CD14-positive monocyte (primary cell): ENCODE results near the gene ACSF3. TPM values are rescaled to one million over a fixed set of nuclear protein-coding genes. Genes with fewer than 3 reads are reported as not detected.

ENCODE experiments used
- DNase-seq, 3 donors: peaks; one replicate each; pipeline ENCODE4 v3.0.0-alpha.2; 2011 to 2022
- H2AFZ ChIP-seq: 2 replicates; pipeline ENCODE4 v1.6.0; 2012; ENCODE audit warnings: mild to moderate bottlenecking, low read depth, low read length, inconsistent platforms; ENCODE audit not compliant: insufficient read depth, poor library complexity, severe bottlenecking
- H3K27ac ChIP-seq, 2 donors: 1 replicate in 1 of 2; 2 replicates in 1 of 2; pipeline ENCODE4 v1.5.1; 2012 to 2013; ENCODE audit warnings: low read length in 2 of 2, control low read depth in 1 of 2, inconsistent platforms in 1 of 2, low read depth in 1 of 2, mild to moderate bottlenecking in 1 of 2
- H3K27me3 ChIP-seq, 2 donors: one replicate each; pipeline versions ENCODE4 v1.6.0 to v1.6.1; 2011 to 2013; ENCODE audit warnings: low read length in 2 of 2; ENCODE audit not compliant: control insufficient read depth in 2 of 2, insufficient read depth in 2 of 2
- H3K36me3 ChIP-seq, 2 donors: replicated peaks in 1 of 2; 1 replicate in 1 of 2; 2 replicates in 1 of 2; pipeline versions ENCODE4 v1.5.1 to v1.6.1; 2012 to 2013; ENCODE audit warnings: low read length in 2 of 2, control low read depth in 1 of 2, inconsistent platforms in 1 of 2, mild to moderate bottlenecking in 1 of 2; ENCODE audit not compliant: insufficient read depth in 2 of 2, control insufficient read depth in 1 of 2
- H3K4me1 ChIP-seq, 2 donors: 1 replicate in 1 of 2; 2 replicates in 1 of 2; pipeline versions ENCODE4 v1.5.1 to v1.6.1; 2012 to 2013; ENCODE audit warnings: low read length in 2 of 2, control low read depth in 1 of 2, inconsistent platforms in 1 of 2, mild to moderate bottlenecking in 1 of 2, moderate library complexity in 1 of 2; ENCODE audit not compliant: insufficient read depth in 2 of 2, control insufficient read depth in 1 of 2
- H3K4me2 ChIP-seq: replicated peaks from 2 replicates; pipeline ENCODE3; 2012; ENCODE audit warnings: low read length, moderate library complexity, mild to moderate bottlenecking; ENCODE audit not compliant: poor library complexity, severe bottlenecking; ENCODE audit errors: extremely low read depth
- H3K4me3 ChIP-seq, 3 experiments: fragments of 200-600 bp in 1 of 3; sonication (generic) in 1 of 3; replicated peaks in 1 of 3; 1 replicate in 2 of 3; 2 replicates in 1 of 3; pipeline ENCODE4 v1.5.1; 2011 to 2013; ENCODE audit warnings: low read length in 3 of 3, mild to moderate bottlenecking in 3 of 3, control low read depth in 2 of 3, low read depth in 2 of 3, inconsistent platforms in 1 of 3, moderate library complexity in 1 of 3
- H3K79me2 ChIP-seq: 2 replicates; pipeline ENCODE4 v1.6.0; 2012; ENCODE audit warnings: mild to moderate bottlenecking, control low read depth, inconsistent platforms, low read length, moderate library complexity; ENCODE audit not compliant: insufficient read depth
- H3K9ac ChIP-seq: 2 replicates; pipeline ENCODE4 v1.6.0; 2017; ENCODE audit warnings: low read length, mild to moderate bottlenecking; ENCODE audit not compliant: insufficient read depth, poor library complexity, severe bottlenecking
- H3K9me3 ChIP-seq, 2 donors: replicated peaks in 1 of 2; 1 replicate in 1 of 2; 2 replicates in 1 of 2; pipeline versions ENCODE4 v1.5.1 to v1.6.1; 2012 to 2013; ENCODE audit warnings: low read length in 2 of 2, control low read depth in 1 of 2; ENCODE audit not compliant: control insufficient read depth in 1 of 2, insufficient read depth in 1 of 2
- H4K20me1 ChIP-seq: 2 replicates; pipeline ENCODE4 v1.6.0; 2012; ENCODE audit warnings: mild to moderate bottlenecking, low read length, control low read depth, moderate library complexity; ENCODE audit not compliant: insufficient read depth
- H3K27ac Mint-ChIP-seq, 7 donors: one replicate each; pipeline ENCODE4 v1.8.0; 2020; ENCODE audit warnings: mild to moderate bottlenecking in 7 of 7, mixed read lengths in 7 of 7, moderate library complexity in 6 of 7, inconsistent platforms in 2 of 7
- H3K27me3 Mint-ChIP-seq, 3 donors: one replicate each; pipeline ENCODE4 v1.8.0; 2021 to 2022; ENCODE audit warnings: low read depth in 3 of 3, mild to moderate bottlenecking in 3 of 3, mixed read lengths in 3 of 3, moderate library complexity in 3 of 3, inconsistent platforms in 1 of 3
- H3K36me3 Mint-ChIP-seq, 2 donors: one replicate each; pipeline ENCODE4 v1.8.0; 2020; ENCODE audit warnings: mixed read lengths in 2 of 2, inconsistent platforms in 1 of 2, mild to moderate bottlenecking in 1 of 2
- H3K4me1 Mint-ChIP-seq: one replicate; pipeline ENCODE4 v1.8.0; 2020; ENCODE audit warnings: mild to moderate bottlenecking, mixed read lengths
- H3K4me3 Mint-ChIP-seq, 2 donors: one replicate each; pipeline ENCODE4 v1.8.0; 2020; ENCODE audit warnings: mild to moderate bottlenecking in 2 of 2, mixed read lengths in 2 of 2, moderate library complexity in 1 of 2
- H3K9me3 Mint-ChIP-seq, 7 donors: one replicate each; pipeline ENCODE4 v1.8.0; 2020 to 2022; ENCODE audit warnings: mixed read lengths in 7 of 7, mild to moderate bottlenecking in 6 of 7, moderate library complexity in 6 of 7, inconsistent platforms in 2 of 7
- WGBS: methylation state at CpG from one replicate; pipeline ENCODE4 v1.1.5; 2013; ENCODE audit warnings: missing lambda C conversion rate; ENCODE audit not compliant: insufficient coverage; 5-methylcytosine and 5-hydroxymethylcytosine counted together
- intact Hi-C, 2 donors: fragments of 100-400 bp; cut with micrococcal nuclease; formaldehyde crosslinking; loops; one replicate each; pipeline versions ENCODE4 v1.15.0 to v1.15.1; 2023
- polyA plus RNA-seq, 3 donors: library from polyadenylated mRNA; depleted of rRNA in 1 of 3; unstranded in 2 of 3; stranded (reverse) in 1 of 3; fragments of 300-500 nt in 2 of 3; fragments of >200 nt in 1 of 3; fragmentation: Illumina TruSeq in 2 of 3; gene quantifications; 1 replicate in 2 of 3; 2 replicates in 1 of 3; pipeline ENCODE4 v1.2.3, GENCODE V29; 2012 to 2021
- TF ChIP-seq, protein P1 (sequence below): fragments of 200-600 bp; IDR thresholded peaks from one replicate; pipeline ENCODE4 v1.8.0; 2022; ENCODE audit warnings: antibody characterized with exemption, mild to moderate bottlenecking

Gene ACSF3
- polyA plus RNA-seq, 3 donors = 23.5 to 26.7 (median 26.4) TPM

DNA sequence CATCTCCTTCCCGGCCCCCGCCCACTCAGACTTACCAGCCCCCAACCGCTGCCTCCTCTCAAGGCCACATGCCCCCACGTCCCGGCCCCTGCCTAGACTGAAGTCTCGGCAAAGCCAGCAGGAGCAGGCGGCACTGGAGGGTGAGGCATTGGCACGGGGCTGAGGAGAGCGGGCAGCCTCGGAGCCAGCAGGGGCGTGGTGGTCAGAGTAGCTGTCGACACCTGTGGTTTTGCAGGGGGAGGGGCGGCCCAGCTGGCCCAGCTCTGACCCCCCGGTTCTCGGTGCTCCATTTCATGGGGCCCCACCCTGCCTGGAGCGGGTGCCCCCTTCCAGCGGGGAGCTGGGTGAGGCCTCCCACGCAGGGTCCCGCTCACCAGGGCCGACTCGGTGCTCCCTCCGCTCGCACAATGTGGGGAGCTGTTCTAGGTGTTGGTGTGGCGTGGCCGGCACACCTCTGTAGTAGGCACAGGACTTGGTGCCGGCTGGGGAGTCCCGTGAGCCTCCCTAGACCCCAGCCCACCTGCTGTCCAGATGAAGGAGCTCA, 82.6 kb downstream of the ACSF3 start:
- no peak for DNase-seq

DNA sequence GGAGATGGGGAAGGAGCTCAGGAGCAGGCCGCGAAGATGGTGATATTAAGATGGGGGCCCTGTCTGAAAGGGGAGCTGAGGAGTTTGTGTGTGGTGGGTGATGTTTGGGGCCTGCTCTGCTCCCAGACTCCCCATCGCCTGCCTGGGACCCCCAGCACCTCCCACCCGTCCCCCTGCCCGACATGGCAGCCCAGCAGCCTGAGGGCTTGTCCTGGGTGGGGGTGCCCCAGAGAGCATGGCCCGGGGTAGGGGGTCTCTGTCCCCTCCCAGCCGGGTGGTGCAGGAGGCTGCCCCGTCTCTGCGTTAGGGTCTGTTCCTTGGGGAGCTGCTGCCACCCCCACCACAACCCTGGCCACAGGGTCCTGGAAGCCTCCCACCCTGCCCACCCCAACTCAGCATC, 83.1 kb downstream of the ACSF3 start:
- H3K36me3 Mint-ChIP-seq = no peaks in the 10 kb centered on the region
- no peak overlapping the region for H3K27ac Mint-ChIP-seq
- WGBS = 95% methylated on average over 4 of the region's 9 CpGs
- Histone ChIP-seq H3K36me3 (no peaks in the 10 kb centered on the region), H3K79me2 (no peaks in the 10 kb centered on the region), H3K4me2 (no peak overlapping the region), H4K20me1 (no peaks in the 10 kb centered on the region), H3K4me1 (peaks cover 2 to 3% of the 10 kb centered on the region in 2 donors), H3K4me3 (no peak overlapping the region), H3K27me3 (peaks cover 0 to 21% of the 10 kb centered on the region in 2 donors), H3K9ac (no peak overlapping the region), H3K27ac (no peak overlapping the region), H3K9me3 (no peaks in the 10 kb centered on the region), H2AFZ (no peak overlapping the region)
- H3K4me3 Mint-ChIP-seq = peak overlapping the region in 1 of 2 donors; percentile 37
- H3K4me1 Mint-ChIP-seq = no peaks in the 10 kb centered on the region
- no peaks in the 10 kb centered on the region for H3K9me3 Mint-ChIP-seq
- peaks cover 2 to 27% (median 2%) of the 10 kb centered on the region in 3 donors for H3K27me3 Mint-ChIP-seq
- TF ChIP-seq, protein P1, sequence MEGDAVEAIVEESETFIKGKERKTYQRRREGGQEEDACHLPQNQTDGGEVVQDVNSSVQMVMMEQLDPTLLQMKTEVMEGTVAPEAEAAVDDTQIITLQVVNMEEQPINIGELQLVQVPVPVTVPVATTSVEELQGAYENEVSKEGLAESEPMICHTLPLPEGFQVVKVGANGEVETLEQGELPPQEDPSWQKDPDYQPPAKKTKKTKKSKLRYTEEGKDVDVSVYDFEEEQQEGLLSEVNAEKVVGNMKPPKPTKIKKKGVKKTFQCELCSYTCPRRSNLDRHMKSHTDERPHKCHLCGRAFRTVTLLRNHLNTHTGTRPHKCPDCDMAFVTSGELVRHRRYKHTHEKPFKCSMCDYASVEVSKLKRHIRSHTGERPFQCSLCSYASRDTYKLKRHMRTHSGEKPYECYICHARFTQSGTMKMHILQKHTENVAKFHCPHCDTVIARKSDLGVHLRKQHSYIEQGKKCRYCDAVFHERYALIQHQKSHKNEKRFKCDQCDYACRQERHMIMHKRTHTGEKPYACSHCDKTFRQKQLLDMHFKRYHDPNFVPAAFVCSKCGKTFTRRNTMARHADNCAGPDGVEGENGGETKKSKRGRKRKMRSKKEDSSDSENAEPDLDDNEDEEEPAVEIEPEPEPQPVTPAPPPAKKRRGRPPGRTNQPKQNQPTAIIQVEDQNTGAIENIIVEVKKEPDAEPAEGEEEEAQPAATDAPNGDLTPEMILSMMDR = no peak
- intact Hi-C loops = no loop called here
- no peak for DNase-seq

More for the DNA sequence above, 82.6 kb downstream of the ACSF3 start:
- peaks cover 0 to 22% of the 10 kb centered on the region in 2 donors for H3K27me3 ChIP-seq
- no peak overlapping the region for H3K9ac ChIP-seq
- H3K4me3 ChIP-seq = no peak overlapping the region
- peak overlapping the region in 1 of 2 donors; percentile 37 for H3K4me3 Mint-ChIP-seq
- TF ChIP-seq, protein P1 = no peak
- no peaks in the 10 kb centered on the region for H4K20me1 ChIP-seq
- no peaks in the 10 kb centered on the region for H3K36me3 ChIP-seq
- no peaks in the 10 kb centered on the region for H3K79me2 ChIP-seq
- H3K9me3 ChIP-seq = no peaks in the 10 kb centered on the region
- no peak overlapping the region for H2AFZ ChIP-seq
- H3K36me3 Mint-ChIP-seq = no peaks in the 10 kb centered on the region
- no peaks in the 10 kb centered on the region for H3K4me1 Mint-ChIP-seq
- 92% methylated on average over 13 of the region's 27 CpGs for WGBS
- no peak overlapping the region for H3K27ac ChIP-seq
- no peak overlapping the region for H3K4me2 ChIP-seq
- intact Hi-C loops = no loop called here
- H3K9me3 Mint-ChIP-seq = no peaks in the 10 kb centered on the region
- H3K4me1 ChIP-seq = peaks cover 4 to 6% of the 10 kb centered on the region in 2 donors
- no peak overlapping the region for H3K27ac Mint-ChIP-seq
- peaks cover 2 to 27% (median 2%) of the 10 kb centered on the region in 3 donors for H3K27me3 Mint-ChIP-seq
